NCI-H82 (cell line): ENCODE data around the gene SYTL5.
A peak's percentile ranks its signal among the peaks of the same experiment; 100 is the strongest.

Experiments
- DNase-seq: peaks from one replicate; lab custom pipeline; 2025; lab: John Stamatoyannopoulos, UW

Gene SYTL5

GRCh38 chrX:38089173-38089982, 83.0 kb downstream of the SYTL5 start:
- no peak for DNase-seq

- DNase-seq: no peak
Measured at GRCh38 chrX:38095971-38096529, 89.7 kb downstream of the SYTL5 start.

- DNase-seq: no peak
Measured at GRCh38 chrX:38099688-38100087, 93.3 kb downstream of the SYTL5 start.

- DNase-seq: no peak
Measured at GRCh38 chrX:38102240-38102639, 95.9 kb downstream of the SYTL5 start.

- no peak for DNase-seq
Measured at GRCh38 chrX:38102875-38103274, 96.5 kb downstream of the SYTL5 start.

- DNase-seq: no peak
Measured at GRCh38 chrX:38103857-38104812, 97.8 kb downstream of the SYTL5 start.

- DNase-seq: no peak
Measured at GRCh38 chrX:38105216-38105725, 98.9 kb downstream of the SYTL5 start.

- no peak for DNase-seq
Measured at GRCh38 chrX:38106991-38107655, 100.8 kb downstream of the SYTL5 start.

- DNase-seq: no peak
Measured at GRCh38 chrX:38108364-38108763, 102.0 kb downstream of the SYTL5 start.

GRCh38 chrX:38109042-38109898, 102.9 kb downstream of the SYTL5 start:
- peak; percentile 9 for DNase-seq

- DNase-seq: no peak
Measured at GRCh38 chrX:38110231-38110630, 103.9 kb downstream of the SYTL5 start.

GRCh38 chrX:38111196-38111595, 104.8 kb downstream of the SYTL5 start:
- no peak for DNase-seq

GRCh38 chrX:38112566-38112965, 106.2 kb downstream of the SYTL5 start:
- DNase-seq: no peak

- DNase-seq: no peak
Measured at GRCh38 chrX:38116706-38117105, 110.4 kb downstream of the SYTL5 start.

GRCh38 chrX:38117485-38117884, 111.1 kb downstream of the SYTL5 start:
- peak; percentile 66 for DNase-seq

GRCh38 chrX:38124000-38124399, 117.6 kb downstream of the SYTL5 start:
- DNase-seq: no peak

GRCh38 chrX:38126179-38126578, 119.8 kb downstream of the SYTL5 start:
- no peak for DNase-seq

GRCh38 chrX:38127961-38128360, 121.6 kb downstream of the SYTL5 start:
- no peak for DNase-seq

GRCh38 chrX:38129366-38129765, 123.0 kb downstream of the SYTL5 start:
- DNase-seq: no peak

GRCh38 chrX:38138157-38138891, 132.0 kb downstream of the SYTL5 start:
- peak; percentile 80 for DNase-seq
